Neural cell (in vitro differentiated cells): ENCODE measurements around the gene VWA8. TPM values are rescaled to one million over a fixed set of nuclear protein-coding genes. Genes with fewer than 3 reads are reported as not detected.

ENCODE experiments used
- H2AFZ ChIP-seq: fragments of 200-600, 300-800 bp; sonication (generic), shearing (Covaris generic); 2 replicates; pipeline ENCODE4 v1.6.0; 2014; ENCODE audit warnings: low read depth, mild to moderate bottlenecking, antibody characterized with exemption, low read length, moderate library complexity
- H3F3A ChIP-seq: fragments of 200-600 bp; shearing (Covaris generic); 2 replicates; pipeline ENCODE4 v1.6.1; 2016; ENCODE audit warnings: mild to moderate bottlenecking, moderate library complexity, mixed read lengths, antibody characterized with exemption, low read length; ENCODE audit not compliant: insufficient read depth, poor library complexity, severe bottlenecking
- H3K27ac ChIP-seq: fragments of 200-600, 300-800 bp; sonication (generic), shearing (Covaris generic); 2 replicates; pipeline ENCODE4 v1.5.1; 2014; ENCODE audit warnings: mild to moderate bottlenecking, low read length, moderate library complexity
- H3K27me3 ChIP-seq: fragments of 300-800, 200-600 bp; sonication (generic), shearing (Covaris generic); 2 replicates; pipeline ENCODE4 v1.6.0; 2014; ENCODE audit warnings: mild to moderate bottlenecking, low read depth, low read length, moderate library complexity; ENCODE audit not compliant: insufficient read depth
- H3K36me3 ChIP-seq: fragments of 300-800, 200-600 bp; sonication (generic), shearing (Covaris generic); 2 replicates; pipeline ENCODE4 v1.5.1; 2014; ENCODE audit warnings: mild to moderate bottlenecking, antibody characterized with exemption, low read length, moderate library complexity; ENCODE audit not compliant: insufficient read depth
- H3K4me2 ChIP-seq: fragments of 300-800, 200-600 bp; sonication (generic), shearing (Covaris generic); 2 replicates; pipeline ENCODE4 v1.6.0; 2014; ENCODE audit warnings: mild to moderate bottlenecking, low read length
- H3K4me3 ChIP-seq: fragments of 300-800, 200-600 bp; sonication (generic), shearing (Covaris generic); 2 replicates; pipeline ENCODE4 v1.5.1; 2014; ENCODE audit warnings: mild to moderate bottlenecking, low read length, moderate library complexity
- H3K79me2 ChIP-seq: fragments of 200-600 bp; shearing (Covaris generic); replicated peaks from 2 replicates; pipeline ENCODE4 v1.6.0; 2014; ENCODE audit warnings: mild to moderate bottlenecking, low read length, moderate library complexity; ENCODE audit not compliant: insufficient read depth
- H3K9ac ChIP-seq: fragments of 300-800, 200-600 bp; sonication (generic), shearing (Covaris generic); 2 replicates; pipeline ENCODE4 v1.6.1; 2016; ENCODE audit warnings: mild to moderate bottlenecking, low read length, mixed read lengths
- H3K9me2 ChIP-seq: fragments of 200-600 bp; shearing (Covaris generic); 2 replicates; pipeline ENCODE4 v1.6.1; 2016; ENCODE audit warnings: mild to moderate bottlenecking, low read length, mixed read lengths; ENCODE audit not compliant: insufficient read depth
- H3K9me3 ChIP-seq: fragments of 200-600, 300-800 bp; sonication (generic), shearing (Covaris generic); 2 replicates; pipeline ENCODE4 v1.6.1; 2016; ENCODE audit warnings: mild to moderate bottlenecking, mixed run types, low read length, moderate library complexity, mixed read lengths
- H4K20me1 ChIP-seq: fragments of 200-600 bp; shearing (Covaris generic); 2 replicates; pipeline ENCODE4 v1.6.1; 2016; ENCODE audit warnings: mild to moderate bottlenecking, mixed run types; ENCODE audit not compliant: insufficient read depth
- EP300 ChIP-seq: fragments of 450-650 bp; conservative IDR thresholded peaks from 2 replicates; pipeline ENCODE4 v1.6.1; 2014; ENCODE audit warnings: antibody characterized with exemption, mild to moderate bottlenecking, moderate library complexity; ENCODE audit not compliant: poor library complexity, severe bottlenecking
- EZH2 ChIP-seq: fragments of 200-600, 300-800 bp; shearing (Covaris generic), sonication (generic); IDR thresholded peaks from 2 replicates; pipeline ENCODE4 v1.6.1; 2014; ENCODE audit warnings: antibody characterized with exemption, low read length, borderline replicate concordance, mild to moderate bottlenecking; ENCODE audit not compliant: insufficient read depth, poor library complexity, severe bottlenecking
- MXI1 ChIP-seq: fragments of 450-650 bp; conservative IDR thresholded peaks from 2 replicates; pipeline ENCODE4 v1.6.1; 2014; ENCODE audit warnings: antibody characterized with exemption, mild to moderate bottlenecking; ENCODE audit not compliant: poor library complexity, severe bottlenecking
- POLR2AphosphoS5 ChIP-seq: IDR thresholded peaks from 2 replicates; pipeline ENCODE4 v1.6.1; 2012
- RAD21 ChIP-seq: fragments of 450-650 bp; conservative IDR thresholded peaks from 2 replicates; pipeline ENCODE4 v1.6.1; 2014; ENCODE audit warnings: antibody characterized with exemption, mild to moderate bottlenecking, moderate library complexity
- SMC3 ChIP-seq: fragments of 450-650 bp; conservative IDR thresholded peaks from 2 replicates; pipeline ENCODE4 v1.6.1; 2014; ENCODE audit warnings: antibody characterized with exemption, mild to moderate bottlenecking, moderate library complexity; ENCODE audit not compliant: poor library complexity
- TAF1 ChIP-seq: IDR thresholded peaks from 2 replicates; pipeline ENCODE4 v1.6.1; 2012; ENCODE audit warnings: low read depth
- polyA plus RNA-seq: library from polyadenylated mRNA; depleted of rRNA; stranded (reverse); fragments of >200 nt; gene quantifications from 2 replicates; pipeline ENCODE4 v1.2.3, GENCODE V29; 2014
- TF ChIP-seq, protein P1 (sequence below): fragments of 450-650 bp; IDR thresholded peaks from 2 replicates; pipeline ENCODE4 v1.5.1; 2014; ENCODE audit warnings: antibody characterized with exemption, mild to moderate bottlenecking, moderate library complexity; ENCODE audit not compliant: poor library complexity, severe bottlenecking
- TF ChIP-seq, protein P2 (sequence below): IDR thresholded peaks from 2 replicates; pipeline ENCODE4 v1.6.1; 2012; ENCODE audit warnings: borderline replicate concordance

VWA8 gene
- polyA plus RNA-seq, 1 donor from 2014 or later, result 3.6 TPM

DNA sequence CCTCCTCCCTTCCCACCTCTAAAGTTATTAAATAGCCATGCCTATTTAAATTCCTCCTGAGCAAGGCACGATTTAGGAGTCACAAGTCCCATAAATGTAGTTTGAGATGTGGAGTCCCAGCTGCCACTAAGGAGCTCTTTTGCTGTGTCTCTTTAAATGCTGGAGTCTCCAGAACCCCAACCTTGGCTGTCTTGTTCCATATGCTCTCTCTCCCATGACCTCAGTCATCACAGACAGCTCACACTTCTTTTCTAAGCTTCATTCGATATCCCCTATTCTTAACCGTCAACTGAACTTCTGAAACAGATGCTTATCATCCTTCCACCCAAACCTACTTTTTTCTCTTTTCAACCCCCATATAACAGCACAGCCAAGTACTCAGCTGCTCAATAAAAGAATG lies 197.1 kb downstream of the VWA8 start:
- no peaks in the 10 kb centered on the region for H4K20me1 ChIP-seq
- TF ChIP-seq RAD21, result no peak
- no peak for TF ChIP-seq TAF1
- TF ChIP-seq EP300, result no peak
- TF ChIP-seq MXI1, result no peak
- TF ChIP-seq EZH2, result no peak
- TF ChIP-seq, protein P1, sequence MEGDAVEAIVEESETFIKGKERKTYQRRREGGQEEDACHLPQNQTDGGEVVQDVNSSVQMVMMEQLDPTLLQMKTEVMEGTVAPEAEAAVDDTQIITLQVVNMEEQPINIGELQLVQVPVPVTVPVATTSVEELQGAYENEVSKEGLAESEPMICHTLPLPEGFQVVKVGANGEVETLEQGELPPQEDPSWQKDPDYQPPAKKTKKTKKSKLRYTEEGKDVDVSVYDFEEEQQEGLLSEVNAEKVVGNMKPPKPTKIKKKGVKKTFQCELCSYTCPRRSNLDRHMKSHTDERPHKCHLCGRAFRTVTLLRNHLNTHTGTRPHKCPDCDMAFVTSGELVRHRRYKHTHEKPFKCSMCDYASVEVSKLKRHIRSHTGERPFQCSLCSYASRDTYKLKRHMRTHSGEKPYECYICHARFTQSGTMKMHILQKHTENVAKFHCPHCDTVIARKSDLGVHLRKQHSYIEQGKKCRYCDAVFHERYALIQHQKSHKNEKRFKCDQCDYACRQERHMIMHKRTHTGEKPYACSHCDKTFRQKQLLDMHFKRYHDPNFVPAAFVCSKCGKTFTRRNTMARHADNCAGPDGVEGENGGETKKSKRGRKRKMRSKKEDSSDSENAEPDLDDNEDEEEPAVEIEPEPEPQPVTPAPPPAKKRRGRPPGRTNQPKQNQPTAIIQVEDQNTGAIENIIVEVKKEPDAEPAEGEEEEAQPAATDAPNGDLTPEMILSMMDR, result no peak
- TF ChIP-seq SMC3, result no peak
- no peak for TF ChIP-seq POLR2AphosphoS5
- TF ChIP-seq, protein P2, sequence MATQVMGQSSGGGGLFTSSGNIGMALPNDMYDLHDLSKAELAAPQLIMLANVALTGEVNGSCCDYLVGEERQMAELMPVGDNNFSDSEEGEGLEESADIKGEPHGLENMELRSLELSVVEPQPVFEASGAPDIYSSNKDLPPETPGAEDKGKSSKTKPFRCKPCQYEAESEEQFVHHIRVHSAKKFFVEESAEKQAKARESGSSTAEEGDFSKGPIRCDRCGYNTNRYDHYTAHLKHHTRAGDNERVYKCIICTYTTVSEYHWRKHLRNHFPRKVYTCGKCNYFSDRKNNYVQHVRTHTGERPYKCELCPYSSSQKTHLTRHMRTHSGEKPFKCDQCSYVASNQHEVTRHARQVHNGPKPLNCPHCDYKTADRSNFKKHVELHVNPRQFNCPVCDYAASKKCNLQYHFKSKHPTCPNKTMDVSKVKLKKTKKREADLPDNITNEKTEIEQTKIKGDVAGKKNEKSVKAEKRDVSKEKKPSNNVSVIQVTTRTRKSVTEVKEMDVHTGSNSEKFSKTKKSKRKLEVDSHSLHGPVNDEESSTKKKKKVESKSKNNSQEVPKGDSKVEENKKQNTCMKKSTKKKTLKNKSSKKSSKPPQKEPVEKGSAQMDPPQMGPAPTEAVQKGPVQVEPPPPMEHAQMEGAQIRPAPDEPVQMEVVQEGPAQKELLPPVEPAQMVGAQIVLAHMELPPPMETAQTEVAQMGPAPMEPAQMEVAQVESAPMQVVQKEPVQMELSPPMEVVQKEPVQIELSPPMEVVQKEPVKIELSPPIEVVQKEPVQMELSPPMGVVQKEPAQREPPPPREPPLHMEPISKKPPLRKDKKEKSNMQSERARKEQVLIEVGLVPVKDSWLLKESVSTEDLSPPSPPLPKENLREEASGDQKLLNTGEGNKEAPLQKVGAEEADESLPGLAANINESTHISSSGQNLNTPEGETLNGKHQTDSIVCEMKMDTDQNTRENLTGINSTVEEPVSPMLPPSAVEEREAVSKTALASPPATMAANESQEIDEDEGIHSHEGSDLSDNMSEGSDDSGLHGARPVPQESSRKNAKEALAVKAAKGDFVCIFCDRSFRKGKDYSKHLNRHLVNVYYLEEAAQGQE, result no peak
- H3K9me3 ChIP-seq, result no peaks in the 10 kb centered on the region
- no peaks in the 10 kb centered on the region for H3K27me3 ChIP-seq
- no peaks in the 10 kb centered on the region for H3K79me2 ChIP-seq
- H3K4me2 ChIP-seq, result no peak overlapping the region
- no peak overlapping the region for H2AFZ ChIP-seq
- H3K9ac ChIP-seq, result no peak overlapping the region
- H3K9me2 ChIP-seq, result no peaks in the 10 kb centered on the region
- H3K36me3 ChIP-seq, result no peaks in the 10 kb centered on the region
- no peak overlapping the region for H3K27ac ChIP-seq
- no peaks in the 10 kb centered on the region for H3F3A ChIP-seq
- no peak overlapping the region for H3K4me3 ChIP-seq

DNA sequence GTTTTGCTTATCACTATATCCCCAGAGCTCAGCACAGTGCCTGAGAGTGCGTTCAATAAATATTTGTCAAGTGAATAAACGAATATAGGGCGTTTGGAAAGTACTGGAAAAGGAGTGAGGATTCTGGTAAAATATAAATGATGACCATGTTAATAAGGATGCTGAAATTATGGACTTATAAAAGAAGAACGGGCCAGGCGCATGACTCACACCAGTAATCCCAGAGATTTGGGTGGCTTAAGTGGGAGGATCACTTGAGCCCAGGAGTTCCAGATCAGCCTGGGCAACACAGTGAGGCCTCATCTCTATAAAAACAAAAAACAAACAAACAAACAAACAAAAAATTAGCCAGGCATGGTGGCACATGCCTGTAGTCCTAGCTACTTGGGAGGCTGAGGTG lies 198.1 kb downstream of the VWA8 start:
- no peak overlapping the region for H3K27ac ChIP-seq
- H3F3A ChIP-seq, result no peaks in the 10 kb centered on the region
- no peaks in the 10 kb centered on the region for H3K9me2 ChIP-seq
- no peak overlapping the region for H3K4me3 ChIP-seq
- H3K36me3 ChIP-seq, result no peaks in the 10 kb centered on the region
- H3K9me3 ChIP-seq, result no peaks in the 10 kb centered on the region
- H3K4me2 ChIP-seq, result no peak overlapping the region
- H2AFZ ChIP-seq, result no peak overlapping the region
- no peaks in the 10 kb centered on the region for H3K79me2 ChIP-seq
- no peaks in the 10 kb centered on the region for H4K20me1 ChIP-seq
- H3K9ac ChIP-seq, result no peak overlapping the region
- TF ChIP-seq EZH2, result no peak
- H3K27me3 ChIP-seq, result no peaks in the 10 kb centered on the region
